Measurements from ENCODE around the gene DAGLA.

Gene DAGLA

DNA sequence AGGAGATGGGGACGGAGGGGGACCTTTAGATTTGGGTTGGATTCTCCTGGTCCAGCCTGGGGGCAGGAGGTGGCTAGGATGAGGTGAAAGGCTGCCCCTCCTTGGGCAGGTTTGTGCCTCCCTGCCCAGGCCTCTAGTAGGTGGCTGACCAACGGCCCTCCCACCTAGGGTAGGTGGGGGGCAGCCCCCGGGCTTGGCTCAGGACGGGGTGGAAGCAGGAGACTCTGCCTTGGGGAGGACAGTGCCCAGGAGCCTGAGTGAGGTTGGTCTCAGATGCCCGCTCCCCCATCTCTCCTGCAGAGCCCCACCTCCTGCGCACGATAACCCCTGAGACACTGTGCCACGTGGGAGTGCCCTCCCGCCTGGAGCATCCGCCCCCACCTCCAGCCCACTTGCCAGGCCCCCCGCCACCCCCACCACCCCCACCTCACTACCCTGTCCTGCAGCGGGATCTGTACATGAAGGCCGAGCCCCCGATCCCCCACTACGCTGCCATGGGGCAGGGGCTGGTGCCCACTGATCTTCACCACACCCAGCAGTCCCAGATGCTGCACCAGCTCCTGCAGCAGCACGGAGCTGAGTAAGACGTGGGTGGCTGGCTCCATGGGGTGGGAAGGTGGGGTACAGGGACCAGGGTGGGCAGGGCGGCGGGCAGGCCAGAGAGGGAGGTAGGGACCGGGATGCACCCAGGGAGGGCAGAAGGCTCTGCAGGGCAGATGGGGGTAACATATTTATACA, 89.9 kb downstream of the DAGLA start:
- no peak for DNase-seq

DNA sequence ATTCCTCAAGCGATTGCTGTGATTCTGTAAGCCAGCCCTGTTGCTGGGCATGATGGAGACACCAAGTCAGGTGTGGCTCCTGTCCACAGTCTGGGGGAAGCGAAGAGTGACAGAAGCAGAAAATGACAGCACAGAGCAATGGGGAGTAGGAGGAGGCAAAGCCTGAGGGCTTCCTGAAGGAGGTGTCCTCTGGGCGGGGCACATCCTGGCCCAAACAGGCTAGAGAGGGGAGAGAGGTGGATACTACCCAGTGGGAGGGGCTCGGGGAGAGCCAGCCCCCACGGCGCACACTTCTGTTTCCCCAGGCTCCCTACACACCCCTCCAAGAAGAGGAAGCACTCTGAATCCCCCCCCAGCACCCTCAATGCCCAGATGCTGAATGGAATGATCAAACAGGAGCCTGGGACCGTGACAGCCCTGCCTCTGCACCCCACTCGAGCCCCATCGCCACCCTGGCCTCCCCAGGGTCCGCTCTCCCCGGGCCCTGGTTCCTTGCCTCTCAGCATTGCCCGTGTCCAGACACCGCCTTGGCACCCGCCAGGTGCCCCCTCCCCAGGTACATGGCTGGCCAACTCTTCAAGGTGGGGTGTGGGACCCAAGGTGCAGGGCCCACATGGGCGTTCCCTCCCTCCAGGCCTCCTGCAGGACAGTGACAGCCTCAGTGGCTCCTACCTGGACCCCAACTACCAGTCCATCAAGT, 91.2 kb downstream of the DAGLA start:
- DNase-seq, result no peak

DNA sequence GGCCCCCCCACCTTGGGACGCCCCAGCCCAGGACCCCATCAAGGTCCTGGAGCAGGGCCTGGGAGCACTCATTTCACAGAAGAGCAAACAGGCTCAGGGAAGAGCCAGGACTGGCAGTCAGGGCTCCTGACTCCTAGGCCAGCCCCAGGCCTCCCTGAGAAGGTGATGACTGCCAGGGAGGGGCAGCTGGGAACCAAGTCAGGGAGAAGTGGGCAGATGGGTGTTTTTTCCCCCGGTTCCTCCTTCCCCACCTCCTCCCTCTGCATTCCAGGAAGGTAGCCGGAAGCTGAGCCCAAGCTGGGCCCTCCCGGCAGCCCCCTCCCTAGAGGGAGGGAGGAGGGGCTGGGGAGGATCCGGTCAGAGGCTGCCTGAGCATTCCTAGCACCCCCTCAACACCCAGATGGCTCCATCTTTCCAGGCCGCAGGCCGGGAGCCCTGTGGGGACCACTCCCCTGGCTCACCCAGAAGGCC, 91.8 kb downstream of the DAGLA start:
- no peak for DNase-seq

DNA sequence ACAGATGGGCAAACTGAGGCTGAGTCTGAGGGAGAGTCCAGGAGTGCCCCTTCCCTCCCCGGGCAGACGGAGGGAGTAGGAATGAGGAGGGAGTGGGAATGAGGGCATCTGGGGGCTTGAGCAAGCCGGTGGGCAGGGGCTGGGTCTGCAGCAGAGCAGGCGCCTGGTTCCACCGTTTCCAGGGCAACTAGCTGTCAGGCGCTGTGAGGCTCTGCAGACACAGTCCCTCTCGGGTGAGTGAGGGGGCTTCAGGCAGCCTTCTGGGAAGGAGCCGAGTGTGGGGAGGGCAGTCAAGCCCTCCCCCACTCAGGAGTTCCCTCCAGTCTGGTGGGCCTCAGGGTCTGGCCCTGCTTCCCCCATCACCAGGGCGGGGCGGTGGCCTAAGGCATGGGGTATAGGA, 93.2 kb downstream of the DAGLA start:
- no peak for DNase-seq

GRCh38 chr11:61773809-61774208, 93.6 kb downstream of the DAGLA start:
- no peak for DNase-seq

DNA sequence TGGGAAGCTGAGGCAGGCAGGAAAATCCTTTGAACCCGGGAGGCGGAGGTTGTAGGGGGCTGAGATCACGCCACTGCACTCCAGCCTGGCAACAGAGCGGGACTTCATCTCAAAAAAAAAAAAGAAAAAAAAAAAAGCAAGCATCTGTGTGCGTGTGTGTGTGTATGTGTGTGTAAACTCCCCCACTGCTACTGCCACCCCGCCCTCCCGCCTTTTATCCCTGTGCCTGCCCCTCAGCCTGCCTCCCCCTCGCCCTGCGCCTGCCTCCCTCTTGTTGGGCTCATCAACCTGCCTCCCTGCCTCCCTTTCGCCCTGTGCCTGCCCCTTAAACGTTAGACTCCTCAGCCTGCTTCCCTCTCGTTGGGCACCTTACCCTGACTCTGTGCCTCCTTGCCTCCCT, 94.2 kb downstream of the DAGLA start:
- no peak for DNase-seq

DNA sequence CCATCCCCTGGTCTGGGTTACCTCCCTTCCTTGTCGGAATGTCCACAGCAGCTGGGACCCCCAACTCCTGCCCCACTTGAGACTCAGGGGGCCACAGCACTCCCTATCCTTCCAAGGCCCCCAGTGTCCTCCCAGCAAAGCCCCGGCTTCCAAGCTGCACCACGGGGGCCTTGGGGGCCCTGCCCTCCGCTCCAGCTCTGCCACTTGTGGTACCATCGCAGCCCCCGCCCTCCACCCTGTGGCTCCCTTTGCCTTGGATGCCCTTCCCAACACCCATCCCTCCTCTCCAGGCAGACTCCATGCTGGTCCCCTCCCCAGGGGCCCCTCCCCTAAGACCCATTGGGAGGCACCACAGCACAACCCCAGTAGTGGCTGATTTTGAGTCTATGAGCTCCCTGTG, 94.9 kb downstream of the DAGLA start:
- DNase-seq, result no peak

- no peak for DNase-seq
Observed at GRCh38 chr11:61775606-61776554, 95.7 kb downstream of the DAGLA start.

GRCh38 chr11:61776561-61777075, 96.4 kb downstream of the DAGLA start:
- DNase-seq, result peak; percentile 84

DNA sequence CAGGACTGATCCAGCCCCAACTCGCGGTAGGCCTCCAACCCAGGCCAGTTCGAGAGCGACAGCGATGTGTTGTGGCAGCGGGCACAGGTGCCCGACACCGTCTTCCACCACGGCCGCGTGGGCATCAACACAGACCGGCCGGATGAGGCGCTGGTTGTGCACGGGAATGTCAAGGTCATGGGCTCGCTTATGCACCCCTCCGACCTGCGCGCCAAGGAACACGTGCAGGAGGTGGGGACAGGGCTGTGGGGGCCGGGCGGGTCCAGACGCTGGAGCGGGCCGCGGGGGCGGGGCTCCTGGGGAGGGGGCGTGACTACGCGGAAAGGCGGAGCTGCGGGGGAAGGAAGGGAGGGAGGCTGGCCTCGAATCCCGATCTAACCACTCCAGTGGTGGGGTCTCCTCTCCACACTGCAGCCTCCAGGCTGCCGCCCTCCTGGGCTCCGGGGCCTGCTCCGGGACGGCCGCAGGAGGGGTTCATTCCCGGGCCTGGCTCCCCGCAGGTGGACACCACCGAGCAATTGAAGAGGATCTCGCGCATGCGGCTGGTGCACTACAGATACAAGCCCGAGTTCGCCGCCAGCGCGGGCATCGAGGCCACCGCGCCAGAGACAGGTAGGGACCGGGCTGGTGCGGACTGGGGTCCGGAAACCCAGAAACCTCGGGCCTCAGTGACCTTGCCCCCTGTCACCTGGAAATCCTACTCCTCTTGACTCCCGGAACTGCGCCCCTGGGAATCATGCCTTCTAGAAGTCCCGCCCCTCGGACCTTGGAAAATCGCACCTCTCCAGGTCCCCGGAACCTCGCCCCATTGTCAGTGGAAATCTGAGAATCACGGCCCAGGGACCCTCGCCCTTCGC, 97.3 kb downstream of the DAGLA start:
- no peak for DNase-seq

DNA sequence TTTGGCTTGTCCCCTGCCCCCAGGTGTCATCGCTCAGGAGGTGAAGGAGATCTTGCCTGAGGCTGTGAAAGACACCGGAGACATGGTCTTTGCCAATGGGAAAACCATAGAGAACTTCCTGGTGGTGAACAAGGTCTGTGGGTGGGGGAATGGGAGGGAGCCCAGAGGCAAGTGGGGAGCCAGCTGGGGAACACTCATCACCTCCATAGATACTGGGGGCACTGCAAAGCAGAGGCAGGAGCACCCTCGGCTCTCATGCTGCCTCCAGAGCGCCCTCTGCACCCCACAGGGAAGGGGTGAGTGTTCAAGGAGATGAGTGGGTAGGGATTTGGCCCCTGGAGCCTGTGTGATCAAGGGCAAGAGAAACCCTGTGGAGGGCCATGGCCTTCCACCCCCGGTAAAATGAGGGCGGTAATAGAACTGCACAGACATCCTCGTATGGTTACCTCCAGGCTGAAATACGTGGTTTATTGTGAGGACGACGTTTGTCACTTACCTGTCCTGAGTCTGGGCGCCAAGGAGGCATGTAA, 98.2 kb downstream of the DAGLA start:
- no peak for DNase-seq

DNA sequence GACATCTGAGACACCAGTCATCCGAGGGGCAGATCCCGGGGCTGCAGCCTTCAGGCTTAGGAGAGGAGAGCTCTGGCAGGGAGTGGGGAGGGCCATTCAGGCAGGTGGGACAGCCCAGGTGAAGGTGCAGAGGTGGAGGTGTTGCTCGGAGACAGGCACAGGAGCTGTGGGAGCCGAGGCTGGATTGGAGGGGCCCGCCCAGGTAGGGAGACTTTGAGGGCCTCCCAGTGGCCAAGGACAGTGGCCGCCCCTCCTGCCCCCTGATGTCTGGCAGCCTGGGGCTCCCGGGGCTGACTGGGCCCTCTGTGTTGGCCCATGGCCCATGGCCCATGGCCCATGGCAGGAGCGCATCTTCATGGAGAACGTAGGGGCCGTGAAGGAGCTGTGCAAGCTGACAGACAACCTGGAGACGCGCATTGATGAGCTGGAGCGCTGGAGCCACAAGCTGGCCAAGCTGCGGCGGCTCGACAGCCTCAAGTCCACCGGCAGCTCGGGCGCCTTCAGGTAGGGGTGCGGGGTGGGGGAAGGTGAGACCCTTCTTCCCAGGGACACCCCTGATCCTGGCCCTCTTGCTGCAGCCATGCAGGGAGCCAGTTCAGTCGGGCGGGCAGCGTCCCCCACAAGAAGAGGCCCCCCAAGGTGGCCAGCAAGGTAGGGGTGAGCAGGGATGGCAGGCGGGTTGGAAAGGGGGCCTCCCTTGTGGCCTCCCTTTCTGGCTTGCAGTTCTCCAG, 98.9 kb downstream of the DAGLA start:
- no peak for DNase-seq

- DNase-seq, result no peak
Observed at GRCh38 chr11:61779666-61780525, 99.7 kb downstream of the DAGLA start.

- DNase-seq, result no peak
Observed at GRCh38 chr11:61780581-61781162, 100.5 kb downstream of the DAGLA start.

DNA sequence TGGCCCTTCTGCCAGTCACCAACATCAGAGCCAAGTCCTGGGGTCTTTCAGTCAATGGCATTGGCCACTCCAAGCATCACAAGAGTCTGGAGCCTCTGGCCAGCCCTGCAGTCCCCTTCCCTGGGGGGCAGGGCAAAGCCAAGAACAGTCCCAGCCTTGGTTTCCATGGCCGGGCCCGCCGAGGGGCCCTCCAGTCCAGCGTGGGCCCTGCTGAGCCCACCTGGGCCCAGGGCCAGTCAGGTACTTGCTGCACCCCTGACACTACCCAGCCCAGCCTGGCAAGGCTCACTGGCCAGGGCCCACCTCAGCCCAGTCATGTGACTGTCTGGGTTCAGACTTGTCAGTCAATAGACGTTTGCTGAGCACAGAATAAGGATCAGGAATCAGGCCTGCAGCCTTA, 101.4 kb downstream of the DAGLA start:
- no peak for DNase-seq

DNA sequence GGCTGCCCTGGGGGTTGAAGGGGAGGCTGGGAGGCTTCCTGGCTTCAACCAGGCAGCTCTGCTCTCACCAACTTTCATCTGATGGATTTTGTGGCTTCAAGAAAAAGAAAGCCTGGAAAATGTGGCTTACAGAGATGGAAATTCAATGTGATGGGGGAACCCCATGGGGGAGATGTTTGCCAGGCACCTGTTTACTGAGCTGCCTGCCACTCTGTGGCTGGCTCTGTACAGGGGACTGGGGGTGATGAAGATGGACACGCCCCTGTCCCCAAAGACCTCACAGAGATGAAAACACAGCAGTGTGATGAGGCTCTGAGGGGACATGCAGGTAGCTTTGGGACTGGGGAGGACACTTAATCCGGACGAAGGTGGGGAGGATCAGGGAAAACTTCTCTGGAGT, 102.1 kb downstream of the DAGLA start:
- DNase-seq, result no peak

DNA sequence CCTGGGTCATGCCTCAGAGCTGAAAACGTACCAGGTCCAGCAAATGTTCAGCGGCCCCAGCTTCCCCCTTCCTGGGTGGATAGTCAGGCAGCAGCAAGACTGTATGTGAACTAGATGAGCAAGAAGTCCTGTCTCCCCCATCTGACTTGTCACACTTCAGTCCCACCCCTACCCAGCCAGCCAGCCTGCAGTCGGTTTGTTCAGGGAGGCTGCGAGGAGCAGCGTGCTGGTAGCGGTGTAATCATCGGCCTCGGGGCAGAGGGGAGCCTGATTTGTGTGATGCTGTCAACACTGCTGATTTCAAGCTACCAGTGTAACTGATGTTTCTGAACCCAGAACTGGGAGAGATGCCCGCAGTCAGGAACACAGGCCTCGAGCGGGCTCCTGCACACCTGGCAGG, 102.7 kb downstream of the DAGLA start:
- no peak for DNase-seq

- DNase-seq, result no peak
Observed at GRCh38 chr11:61783717-61784505, 103.7 kb downstream of the DAGLA start.

DNA sequence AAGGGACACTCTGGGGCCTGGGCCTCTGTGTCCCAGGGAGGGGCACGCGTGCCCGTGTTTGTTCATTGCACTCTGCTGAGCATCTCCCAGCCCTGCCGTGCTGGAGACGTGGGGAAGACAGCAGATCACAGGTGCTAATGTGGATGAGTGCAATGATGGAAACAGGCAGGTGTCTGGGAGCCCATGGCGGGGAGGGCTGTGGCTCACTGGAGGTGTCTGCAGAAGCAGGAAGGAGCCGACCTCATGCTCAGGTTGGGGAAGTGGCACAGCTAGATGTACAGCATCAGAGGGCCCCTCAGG, 104.3 kb downstream of the DAGLA start:
- no peak for DNase-seq
